GM12878 (cell line): Measurements from ENCODE around the gene SH2B2. TPM values are rescaled to one million over a fixed set of nuclear protein-coding genes. Genes with fewer than 3 reads are reported as not detected.

Experiments
- ATAC-seq: fragments of 200-7000 bp; cut with Tn5 transposase; 3 replicates; pipeline ENCODE4 v1.9.1; 2020; ENCODE audit warnings: mild to moderate bottlenecking, moderate library complexity
- BruUV-seq: library from RNA; stranded (reverse); fragments of 400-500 nt; replicated peaks from 2 replicates; lab custom pipeline; 2021; lab: Mats Ljungman, UMichigan
- CTCF ChIA-PET: fragments of 300-600 bp; sonication (Branson Sonifier 250); formaldehyde crosslinking; extraction: SDS; loops from one replicate; lab custom pipeline; 2021; ENCODE audit warnings: inconsistent platforms; lab: Yijun Ruan, JAX
- POLR2A ChIA-PET: fragments of 350-600 bp; formaldehyde crosslinking; extraction: SDS; loops from one replicate; lab custom pipeline; 2021; ENCODE audit warnings: inconsistent platforms; lab: Charles Lee
- RAD21 ChIA-PET: fragments of 300-600 bp; sonication (Branson Sonifier 250); formaldehyde crosslinking; loops from one replicate; lab custom pipeline; 2023; ENCODE audit warnings: antibody characterized with exemption; ENCODE audit not compliant: unreplicated experiment; lab: Charles Lee
- SMC1A ChIA-PET: fragments of 300-600 bp; sonication (Branson Sonifier 250); formaldehyde crosslinking; loops from one replicate; lab custom pipeline; 2023; ENCODE audit not compliant: unreplicated experiment, uncharacterized antibody; lab: Charles Lee
- DNase-seq: peaks from one replicate; pipeline ENCODE4 v3.0.0-alpha.2; 2011; ENCODE audit warnings: low read depth, low spot score
- FAIRE-seq: peaks from 3 replicates; lab custom pipeline; 2011; peaks lifted over from hg19 to GRCh38; lab: Jason Lieb, UNC
- H2AFZ ChIP-seq: 2 replicates; pipeline ENCODE4 v1.6.0; 2011; ENCODE audit warnings: low read depth, low read length, control low read depth; ENCODE audit not compliant: control insufficient read depth
- H3K27ac ChIP-seq: 2 replicates; pipeline ENCODE4 v1.5.1; 2011; ENCODE audit warnings: control low read depth; ENCODE audit not compliant: control insufficient read depth, insufficient read depth
- H3K27me3 ChIP-seq, 2 experiments: replicated peaks in 1 of 2; 2 replicates each; pipeline versions ENCODE4 v1.6.0 to v1.6.1; 2011; ENCODE audit warnings: low read length in 1 of 2; ENCODE audit not compliant: control insufficient read depth in 2 of 2, insufficient read depth in 2 of 2
- H3K36me3 ChIP-seq, 2 experiments: 2 replicates each; pipeline ENCODE4 v1.5.1; 2011; ENCODE audit warnings: low read length in 1 of 2; ENCODE audit not compliant: control insufficient read depth in 2 of 2, insufficient read depth in 2 of 2
- H3K4me1 ChIP-seq: 2 replicates; pipeline ENCODE4 v1.6.1; 2011; ENCODE audit warnings: mild to moderate bottlenecking, low read length, moderate library complexity, mixed read lengths; ENCODE audit not compliant: control insufficient read depth, insufficient read depth
- H3K4me2 ChIP-seq: 2 replicates; pipeline ENCODE4 v1.6.0; 2011; ENCODE audit warnings: control low read depth; ENCODE audit not compliant: control insufficient read depth, insufficient read depth
- H3K4me3 ChIP-seq: fragments of 200-600 bp; sonication (generic); 2 replicates; pipeline ENCODE4 v1.5.1; 2016
- H3K79me2 ChIP-seq: 2 replicates; pipeline ENCODE4 v1.6.0; 2011; ENCODE audit warnings: low read length; ENCODE audit not compliant: control insufficient read depth, insufficient read depth
- H3K9ac ChIP-seq: 2 replicates; pipeline ENCODE4 v1.8.0; 2011; ENCODE audit warnings: low read length, control low read depth, mixed read lengths; ENCODE audit not compliant: control insufficient read depth, insufficient read depth
- H3K9me3 ChIP-seq: replicated peaks from 3 replicates; pipeline ENCODE4 v1.5.1; 2011; ENCODE audit warnings: mild to moderate bottlenecking, low read length; ENCODE audit not compliant: control insufficient read depth, insufficient read depth
- H4K20me1 ChIP-seq: 2 replicates; pipeline ENCODE4 v1.6.0; 2011; ENCODE audit not compliant: control insufficient read depth, insufficient read depth
- EGR1 ChIP-seq, 2 experiments: IDR thresholded peaks; 1 replicate in 1 of 2; 2 replicates in 1 of 2; pipeline ENCODE4 v1.6.1; 2011 to 2012; ENCODE audit warnings: low read depth in 2 of 2, low read length in 2 of 2, borderline replicate concordance in 1 of 2, mild to moderate bottlenecking in 1 of 2, moderate library complexity in 1 of 2
- ESRRA ChIP-seq: IDR thresholded peaks from 2 replicates; pipeline ENCODE4 v1.6.1; 2012; ENCODE audit warnings: mild to moderate bottlenecking, low read length, improper control_type of control experiment
- KDM1A ChIP-seq: fragments of 200-600 bp; sonication (generic); IDR thresholded peaks from 2 replicates; pipeline ENCODE4 v1.6.1; 2016; ENCODE audit warnings: borderline replicate concordance
- MEF2A ChIP-seq: IDR thresholded peaks from 2 replicates; pipeline ENCODE4 v1.6.1; 2011; ENCODE audit warnings: low read depth, mild to moderate bottlenecking, low read length, moderate library complexity; ENCODE audit not compliant: insufficient read depth
- MYC ChIP-seq: IDR thresholded peaks from 2 replicates; pipeline ENCODE4 v1.6.1; 2011; ENCODE audit warnings: mild to moderate bottlenecking, low read length, moderate library complexity, inconsistent platforms; ENCODE audit not compliant: insufficient read depth, insufficient replicate concordance, insufficient read length, severe bottlenecking
- POLR2A ChIP-seq: IDR thresholded peaks from 2 replicates; pipeline ENCODE4 v1.6.1; 2011; ENCODE audit warnings: low read depth, mild to moderate bottlenecking, low read length
- SMC3 ChIP-seq: IDR thresholded peaks from 2 replicates; pipeline ENCODE4 v1.6.1; 2011; ENCODE audit warnings: low read length, improper control_type of control experiment, borderline replicate concordance
- TCF12 ChIP-seq: IDR thresholded peaks from 2 replicates; pipeline ENCODE4 v1.6.1; 2011; ENCODE audit warnings: low read depth, mild to moderate bottlenecking, low read length
- TCF3 ChIP-seq: IDR thresholded peaks from 2 replicates; pipeline ENCODE4 v1.6.1; 2012; ENCODE audit warnings: low read depth, mild to moderate bottlenecking, low read length, borderline replicate concordance; ENCODE audit not compliant: insufficient read depth
- WGBS: methylation state at CpG from one replicate; pipeline ENCODE4 v1.1.6; 2016; ENCODE audit warnings: low lambda C conversion rate; ENCODE audit not compliant: insufficient replicate concordance, insufficient coverage; ENCODE audit errors: missing lambda C conversion rate; 5-methylcytosine and 5-hydroxymethylcytosine counted together
- in situ Hi-C: fragments of 300-500 bp; cut with MboI; formaldehyde crosslinking; loops from 9 replicates; pipeline ENCODE4 v1.14.3; 2018; ENCODE audit warnings: mixed read lengths
- intact Hi-C: fragments of 100-400 bp; cut with micrococcal nuclease; formaldehyde crosslinking; loops from one replicate; pipeline ENCODE4 v1.14.2; 2022; ENCODE audit not compliant: unreplicated experiment
- polyA plus RNA-seq, 11 experiments: library from polyadenylated mRNA; depleted of rRNA in 4 of 11; unstranded in 6 of 11; stranded (reverse) in 5 of 11; fragments of >200 nt; fragmentation: Nextera tagmentation in 4 of 11; fragmentation: Illumina TruSeq in 1 of 11; extraction: Ambion mirVana in 4 of 11; extraction: Trizol in 1 of 11; gene quantifications; 1 replicate in 1 of 11; 2 replicates in 10 of 11; pipeline versions ENCODE4 v1.2.1 to v1.2.3, GENCODE V29; 2011 to 2016; ENCODE audit warnings: inconsistent platforms in 2 of 11, missing spikeins in 2 of 11, low read depth in 1 of 11
- total RNA-seq, 4 experiments: library from RNA; depleted of rRNA in 3 of 4; stranded (reverse); fragments of >200 nt in 3 of 4; fragmentation: Illumina TruSeq in 1 of 4; extraction: Trizol in 1 of 4; gene quantifications; 2 replicates each; pipeline versions ENCODE4 v1.2.1 to v1.2.3, GENCODE V29; 2013 to 2021

The SH2B2 gene
- total and polyA plus RNA-seq, 10 of the 15 experiments (the other 5 are each of a cell fraction or from before 2014, with no cell fraction given) = 0.13 to 55.1 (median 7.4) TPM; not detected in 1

DNA sequence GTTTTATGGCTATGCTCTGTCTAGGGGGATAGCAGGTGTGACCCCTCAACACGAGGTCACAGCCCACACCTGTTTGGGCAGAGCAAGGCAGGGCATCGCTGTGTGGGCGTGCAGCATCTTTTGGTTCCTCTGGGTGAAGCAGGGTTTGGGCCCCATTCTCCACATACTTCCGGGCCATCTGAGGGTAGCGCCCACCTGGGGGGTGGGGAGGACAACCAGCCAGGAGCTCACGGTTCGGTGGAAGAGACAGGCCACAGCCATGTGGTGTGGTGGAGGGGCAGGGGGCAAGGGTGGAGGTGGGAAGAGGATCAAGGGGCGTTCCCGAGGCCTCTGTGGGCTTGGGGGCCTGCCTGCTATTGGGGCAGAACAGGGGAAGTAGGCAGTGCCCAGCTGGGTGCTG, 2.4 kb downstream of the SH2B2 start:
- H3K36me3 ChIP-seq = no peaks in the 10 kb centered on the region; a peak in 1 of 4 replicates
- peaks cover 63% of the 10 kb centered on the region for H3K4me1 ChIP-seq
- ChIA-PET POLR2A (interaction anchor here (0.9 to 3.9 kb wide), 4 partner anchors 17 to 104 kb away, joined by 3 to 34 read pairs (median 6); no protein-coding TSS in a partner anchor), SMC1A (interaction anchor here (1.5 to 6.8 kb wide), 6 partner anchors 16 to 177 kb away, joined by 3 to 91 read pairs (median 6); no protein-coding TSS in a partner anchor), RAD21 (interaction anchor here (0.9 to 6.0 kb wide), 8 partner anchors 10 to 136 kb away, joined by 3 to 121 read pairs (median 5); partner anchors contain the start of gene PRKRIP1), CTCF (interaction anchor here (0.7 to 5.7 kb wide), 9 partner anchors 9 to 406 kb away, joined by 3 to 62 read pairs (median 4); no protein-coding TSS in a partner anchor)
- H3K27ac ChIP-seq = peak overlapping the region; percentile 70
- H3K27me3 ChIP-seq = no peaks in the 10 kb centered on the region
- H3K9me3 ChIP-seq = no peaks in the 10 kb centered on the region
- no peak overlapping the region for H2AFZ ChIP-seq
- WGBS = 0% methylated on average over 9 of the region's 9 CpGs
- TF ChIP-seq MYC = peak; percentile 14
- TF ChIP-seq EGR1 (IDR thresholded peaks at IDR 0.05; ENCODE audit: borderline replicate concordance in 1 of 2, low read depth in 2 of 2, low read length in 2 of 2) = peak in 1 of 2 experiments; percentile 32; a peak in 1 of 3 replicates
- no peak for TF ChIP-seq KDM1A
- peak; percentile 43 for TF ChIP-seq POLR2A
- peak; percentile 56; the same call in 1 of the 2 replicates for TF ChIP-seq TCF12
- TF ChIP-seq ESRRA = no peak
- 0 out of 2 replicates have a peak, but pooled peaks have one; percentile 0 for TF ChIP-seq SMC3
- TF ChIP-seq TCF3 = peak; percentile 62; the same call in 1 of the 2 replicates
- 0 out of 2 replicates have a peak, but pooled peaks have one; percentile 7 for TF ChIP-seq MEF2A
- H3K9ac ChIP-seq = peak overlapping the region; percentile 72
- H3K4me2 ChIP-seq = peak overlapping the region; percentile 75
- FAIRE-seq (no peak), DNase-seq (no peak), ATAC-seq (peak; percentile 2; the same call in 1 of the 3 replicates)
- no peaks in the 10 kb centered on the region for H4K20me1 ChIP-seq
- peaks cover 62% of the 10 kb centered on the region for H3K79me2 ChIP-seq
- in situ Hi-C loops = loop anchor here (5.0 kb wide), 1 partner anchor 163 kb away; no protein-coding TSS in a partner anchor
- intact Hi-C loops = loop anchor here (5.0 kb wide), 1 partner anchor 178 kb away; no protein-coding TSS in a partner anchor
- peak overlapping the region; percentile 67 for H3K4me3 ChIP-seq
- no TSS peak for BruUV-seq
